RKO (cell line): ENCODE results near the gene MEIOSIN.
"Not testable (repeated sequence)": the region's sequence is repeated elsewhere in the genome, so short reads cannot be mapped to it uniquely, and the experiment has no call there.

ENCODE experiments used
- DNase-seq: peaks from one replicate; pipeline ENCODE4 v3.0.0-alpha.2; 2016; ENCODE audit warnings: low spot score

MEIOSIN gene

GRCh38 chr19:45733160-45733810 lies at the start of gene MEIOSIN:
Gene MEIOSIN (plus strand): TSS chr19:45733439. CDS start chr19:45735377, 1,938 bp downstream.
- no peak for DNase-seq

GRCh38 chr19:45685045-45685444 lies 48.2 kb upstream of the MEIOSIN start:
- not testable (repeated sequence) for DNase-seq

- no peak for DNase-seq
Observed at GRCh38 chr19:45687599-45687998, 45.6 kb upstream of the MEIOSIN start.

GRCh38 chr19:45691516-45692186 lies 41.6 kb upstream of the MEIOSIN start, which contains the start of gene SNRPD2:
Gene SNRPD2 (minus strand): TSS chr19:45691953. CDS start chr19:45691888, 65 bp downstream.
- peak; percentile 94 for DNase-seq

- DNase-seq = peak; percentile 100
Observed at GRCh38 chr19:45692187-45693105, 40.8 kb upstream of the MEIOSIN start, which contains the start of gene QPCTL. Gene QPCTL (plus strand): TSS chr19:45692666. CDS start chr19:45692704, 38 bp downstream.

GRCh38 chr19:45693106-45693788 lies 40.0 kb upstream of the MEIOSIN start:
- peak; percentile 75 for DNase-seq

GRCh38 chr19:45701676-45702075 lies 31.6 kb upstream of the MEIOSIN start:
- no peak for DNase-seq

GRCh38 chr19:45705115-45705514 lies 28.1 kb upstream of the MEIOSIN start:
- no peak for DNase-seq

- no peak for DNase-seq
Observed at GRCh38 chr19:45705710-45706415, 27.4 kb upstream of the MEIOSIN start.

GRCh38 chr19:45710356-45711130 lies 22.7 kb upstream of the MEIOSIN start:
- no peak for DNase-seq

GRCh38 chr19:45711851-45712698 lies 21.2 kb upstream of the MEIOSIN start:
- DNase-seq = no peak

- no peak for DNase-seq
Observed at GRCh38 chr19:45712699-45713067, 20.6 kb upstream of the MEIOSIN start.

- DNase-seq = no peak
Observed at GRCh38 chr19:45713141-45713540, 20.1 kb upstream of the MEIOSIN start.

- no peak for DNase-seq
Observed at GRCh38 chr19:45715139-45715538, 18.1 kb upstream of the MEIOSIN start.

GRCh38 chr19:45716359-45717130 lies 16.7 kb upstream of the MEIOSIN start:
- DNase-seq = peak; percentile 33

- peak; percentile 99 for DNase-seq
Observed at GRCh38 chr19:45717131-45717982, 15.9 kb upstream of the MEIOSIN start.

GRCh38 chr19:45717983-45718650 lies 15.1 kb upstream of the MEIOSIN start:
- no peak for DNase-seq
